GM18909 (cell line): ENCODE data around the gene STAT4.
A peak's percentile ranks its signal among the peaks of the same experiment; 100 is the strongest.

ENCODE experiments used
- ATAC-seq: cut with Tn5 transposase; IDR thresholded peaks from one replicate; pipeline ENCODE4 v1.9.1; 2021; ENCODE audit warnings: mild to moderate bottlenecking; ENCODE audit not compliant: unreplicated experiment, poor library complexity

The STAT4 gene

DNA sequence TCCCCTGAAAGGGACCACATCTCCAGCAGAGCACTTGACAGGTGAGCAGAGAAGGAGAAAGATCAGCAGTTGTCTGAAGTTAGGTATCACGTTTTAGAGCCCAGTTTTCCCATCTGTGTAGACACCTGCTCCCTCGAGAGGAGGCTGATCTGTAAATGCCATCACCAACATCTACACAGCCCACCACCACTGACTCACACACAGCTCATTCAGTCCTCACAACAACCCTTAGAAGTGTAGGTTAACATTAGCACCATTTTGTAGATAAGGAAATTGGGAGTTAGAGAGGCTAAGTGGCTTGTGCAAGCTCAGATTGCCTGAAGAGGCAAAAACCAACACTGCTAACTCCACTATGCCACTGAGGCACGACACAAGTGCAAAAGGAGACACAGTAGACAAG lies 99.6 kb downstream of the STAT4 start:
- no peak for ATAC-seq

DNA sequence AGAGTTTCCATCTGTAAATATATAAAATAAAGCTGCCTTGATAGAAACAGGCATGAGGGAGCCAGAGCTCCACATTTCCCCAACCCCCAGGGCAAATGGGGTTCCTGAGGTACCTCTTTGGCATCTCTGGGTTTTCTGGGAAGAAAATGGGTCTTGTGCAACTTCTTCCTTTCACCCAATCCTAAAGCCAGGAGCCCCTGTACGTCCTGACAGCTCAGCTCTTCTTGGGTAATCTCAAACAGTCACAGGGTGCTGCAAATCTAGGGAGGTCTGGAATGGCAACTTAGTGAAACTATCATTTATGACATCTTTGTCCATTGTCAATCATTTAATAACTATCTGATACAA lies 100.2 kb downstream of the STAT4 start:
- no peak for ATAC-seq

GRCh38 chr2:191049728-191050639 lies 100.8 kb downstream of the STAT4 start:
- peak; percentile 80 for ATAC-seq

DNA sequence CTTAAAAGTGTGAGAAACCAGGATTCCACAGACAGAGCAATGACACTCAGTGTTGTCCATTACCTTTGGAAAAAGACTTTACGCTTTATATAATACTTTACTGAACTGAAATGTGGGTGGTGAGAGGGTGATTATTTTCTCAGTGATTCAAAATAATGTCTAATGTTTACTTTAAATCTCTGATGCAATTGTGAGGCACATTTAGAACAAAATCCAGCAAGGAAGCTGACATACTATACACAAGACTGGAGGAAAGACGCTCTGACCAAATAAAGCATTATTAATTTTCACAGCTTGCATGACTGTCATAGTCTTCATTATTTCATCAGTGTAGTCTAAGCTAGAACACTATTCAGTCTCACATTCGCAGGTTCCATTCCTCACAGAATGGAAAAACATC lies 102.7 kb downstream of the STAT4 start:
- ATAC-seq: no peak

- no peak for ATAC-seq
Measured at GRCh38 chr2:191045141-191045540, 105.7 kb downstream of the STAT4 start.

GRCh38 chr2:191043438-191043837 lies 107.4 kb downstream of the STAT4 start:
- ATAC-seq: no peak

DNA sequence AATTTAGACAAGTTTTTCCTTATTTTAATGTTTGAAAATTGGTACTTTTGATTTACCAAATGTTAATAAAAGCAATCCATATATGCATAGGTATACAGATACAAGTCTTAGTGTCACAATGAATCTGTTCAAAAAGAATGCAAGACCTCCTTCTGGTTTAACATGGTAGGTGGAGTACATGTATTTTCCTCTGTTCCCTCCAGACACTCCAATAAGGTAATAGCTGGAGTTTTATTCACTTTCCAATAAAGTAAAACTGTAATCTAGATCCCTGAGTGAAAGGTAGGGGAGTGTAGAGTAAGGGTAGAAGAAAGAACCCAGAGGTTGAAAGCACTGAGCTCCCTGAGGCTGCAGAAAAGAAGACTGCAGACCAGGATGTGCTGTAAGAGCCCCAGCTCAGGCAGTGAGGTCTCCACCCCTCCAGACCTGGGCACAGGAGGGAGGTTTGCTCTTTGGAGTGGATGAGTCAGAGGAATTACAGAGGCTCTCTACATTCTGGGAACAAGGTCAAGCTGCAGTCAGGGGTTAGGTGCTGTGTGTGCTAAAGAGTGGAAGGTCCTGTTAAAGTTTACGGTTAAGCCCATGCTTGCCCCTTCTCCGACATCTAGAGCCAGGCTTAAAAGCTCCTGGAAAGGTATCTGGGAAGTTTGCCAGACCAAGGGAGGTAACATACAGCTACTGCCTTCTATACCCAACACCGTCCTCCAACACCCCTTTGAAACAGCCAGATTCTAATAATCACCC lies 109.2 kb downstream of the STAT4 start:
- no peak for ATAC-seq

DNA sequence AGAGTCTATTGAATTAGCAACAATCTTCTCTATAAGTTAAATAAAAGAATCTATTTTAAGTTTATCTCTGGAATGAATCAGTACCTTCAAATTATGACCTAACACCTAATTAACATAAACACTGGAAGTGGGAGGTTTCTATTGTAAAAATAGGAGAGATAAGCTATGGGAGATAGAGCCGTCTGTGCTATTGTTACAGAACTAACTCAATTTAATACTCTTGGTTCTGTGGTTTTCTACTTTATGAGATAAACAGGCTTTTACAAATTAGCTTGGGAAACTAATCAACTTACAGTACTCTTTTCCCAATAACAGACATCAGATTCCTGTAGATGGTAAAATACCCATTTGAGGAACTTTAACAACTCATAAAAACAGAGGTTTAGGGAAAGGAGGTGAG lies 111.2 kb downstream of the STAT4 start:
- no peak for ATAC-seq

DNA sequence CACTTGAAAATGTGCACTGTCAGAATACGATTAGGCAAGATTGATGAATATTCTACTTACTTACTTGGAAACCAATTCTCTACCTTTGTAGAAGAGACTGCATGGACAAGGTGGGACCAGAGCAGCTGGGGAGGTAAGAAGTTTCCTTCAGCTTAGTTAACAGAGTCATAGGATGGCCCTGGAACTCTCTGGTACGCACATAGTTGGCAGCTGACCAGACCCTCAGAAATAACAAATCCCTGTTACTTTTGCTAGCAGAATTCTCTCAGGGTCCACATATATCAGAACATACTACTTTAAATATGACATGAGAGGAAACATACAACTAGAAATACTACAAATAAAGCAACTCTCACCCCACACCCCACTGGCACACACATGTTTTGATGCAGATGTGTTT lies 112.1 kb downstream of the STAT4 start:
- ATAC-seq: no peak

- no peak for ATAC-seq
Measured at GRCh38 chr2:191038241-191038725, 112.5 kb downstream of the STAT4 start.

DNA sequence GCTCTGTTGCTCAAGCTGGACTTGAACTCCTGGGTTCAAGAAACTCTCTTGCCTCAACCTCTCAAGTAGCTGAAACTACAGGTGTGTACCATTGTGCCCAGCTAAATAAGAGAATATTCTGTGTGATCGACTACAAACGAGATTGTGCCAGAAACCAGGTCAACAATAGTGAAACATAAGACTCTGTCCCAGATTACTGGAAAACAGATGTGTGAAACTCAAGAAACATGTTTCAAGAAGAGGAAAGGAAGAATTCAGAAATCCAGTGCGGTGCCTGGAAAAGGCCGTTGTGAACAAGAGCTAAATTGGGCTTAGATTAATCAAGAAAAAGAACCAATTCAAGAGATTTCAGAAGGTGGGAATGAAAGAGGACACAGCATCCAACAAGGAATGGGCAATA lies 113.4 kb downstream of the STAT4 start:
- no peak for ATAC-seq

DNA sequence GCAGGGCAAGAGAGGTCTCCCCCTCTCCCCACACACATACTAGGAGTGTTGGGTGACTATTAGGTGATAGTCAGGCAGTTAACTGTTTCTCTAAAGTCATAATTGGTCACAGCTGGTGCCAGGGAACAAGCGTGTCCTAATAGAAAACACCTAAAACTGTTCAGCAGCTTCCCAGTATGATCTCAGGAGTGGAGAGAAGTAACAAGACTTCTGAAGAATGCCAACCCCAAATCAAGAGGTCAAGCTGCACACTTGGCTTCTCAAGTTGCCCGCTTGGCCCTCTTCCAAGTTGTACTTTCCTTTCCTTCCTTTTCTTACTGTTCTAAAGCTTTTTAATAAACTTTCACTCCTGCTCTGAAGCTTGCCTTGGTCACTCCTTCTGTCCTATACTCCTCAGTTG lies 114.4 kb downstream of the STAT4 start:
- no peak for ATAC-seq

GRCh38 chr2:191032588-191033429 lies 118.0 kb downstream of the STAT4 start:
- ATAC-seq: no peak

DNA sequence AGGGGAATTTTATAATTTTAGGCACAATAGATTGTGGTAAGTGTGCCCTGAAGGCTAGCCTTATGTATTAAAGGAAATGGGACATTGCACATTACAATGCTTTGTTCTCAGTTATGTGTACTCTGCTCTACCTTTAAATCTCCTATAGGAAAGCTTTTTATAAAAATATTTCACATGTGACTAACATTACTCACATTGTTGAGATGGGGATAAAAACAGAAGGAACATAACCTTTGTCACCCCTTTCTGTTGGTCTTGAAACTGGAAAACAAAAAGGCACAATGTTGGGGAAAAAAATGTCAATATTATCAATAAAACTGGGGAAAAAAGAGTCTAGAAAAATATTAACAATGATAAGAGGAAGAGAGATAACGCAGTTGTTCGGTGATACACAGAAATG lies 119.5 kb downstream of the STAT4 start:
- no peak for ATAC-seq

DNA sequence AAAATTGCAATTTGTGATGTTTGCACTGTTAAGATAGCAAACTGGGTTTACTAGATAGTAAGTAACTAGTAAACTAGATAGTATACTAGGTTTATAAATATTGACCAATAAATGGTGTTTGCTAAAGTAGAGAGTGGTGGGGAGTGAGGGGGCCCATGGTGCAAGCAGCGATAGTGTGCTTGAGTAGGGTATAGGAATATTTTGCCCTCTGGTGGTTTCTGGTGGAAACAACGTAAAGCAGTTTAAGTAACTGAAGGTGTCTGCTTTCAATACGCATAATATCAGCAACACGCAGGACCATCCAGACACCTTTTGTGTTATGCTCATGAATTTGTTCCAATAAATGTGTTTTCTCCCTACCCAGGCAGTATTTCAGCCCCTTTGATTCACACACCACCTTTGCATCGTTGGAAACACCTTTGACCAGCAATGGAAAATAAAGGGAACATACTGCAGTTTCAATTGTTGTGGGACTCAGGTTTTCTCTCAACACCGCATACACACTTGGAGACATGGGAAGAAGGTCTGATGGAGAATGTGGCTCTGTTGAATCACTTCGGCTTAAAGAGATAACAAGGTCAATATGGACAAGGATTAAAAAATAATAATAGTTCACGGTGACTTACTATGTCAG lies 120.2 kb downstream of the STAT4 start:
- peak; percentile 94 for ATAC-seq

DNA sequence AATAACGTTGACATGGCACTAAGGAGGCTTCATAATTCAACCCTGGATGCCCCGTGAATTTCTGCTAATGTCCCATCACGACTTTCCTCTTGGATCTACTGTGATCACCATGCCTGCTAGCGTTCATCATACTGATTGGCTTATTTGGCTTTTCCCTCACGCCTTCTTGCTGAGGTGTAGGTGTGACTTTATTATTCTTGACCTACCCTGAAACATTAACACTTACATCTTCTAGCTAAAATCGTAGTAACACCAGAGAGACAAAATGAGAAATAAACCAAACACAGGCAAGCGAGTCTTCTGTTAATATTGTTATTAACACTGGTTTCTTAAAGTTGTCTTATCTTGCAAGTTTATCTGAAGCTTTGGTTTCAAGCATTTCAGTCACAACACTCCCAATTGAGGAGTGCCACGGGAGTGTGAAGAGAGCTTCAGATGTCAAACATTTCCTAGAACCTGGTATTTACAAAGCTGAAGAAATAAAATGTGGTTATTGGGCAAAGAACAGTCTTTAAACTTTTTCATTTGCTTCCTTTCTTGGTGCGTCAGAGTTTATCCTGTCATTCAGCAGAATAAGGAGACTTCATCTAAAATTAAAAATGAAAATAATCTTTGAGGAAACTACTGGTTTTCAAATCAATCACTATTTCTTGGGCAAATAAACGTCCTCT lies 121.4 kb downstream of the STAT4 start:
- no peak for ATAC-seq

DNA sequence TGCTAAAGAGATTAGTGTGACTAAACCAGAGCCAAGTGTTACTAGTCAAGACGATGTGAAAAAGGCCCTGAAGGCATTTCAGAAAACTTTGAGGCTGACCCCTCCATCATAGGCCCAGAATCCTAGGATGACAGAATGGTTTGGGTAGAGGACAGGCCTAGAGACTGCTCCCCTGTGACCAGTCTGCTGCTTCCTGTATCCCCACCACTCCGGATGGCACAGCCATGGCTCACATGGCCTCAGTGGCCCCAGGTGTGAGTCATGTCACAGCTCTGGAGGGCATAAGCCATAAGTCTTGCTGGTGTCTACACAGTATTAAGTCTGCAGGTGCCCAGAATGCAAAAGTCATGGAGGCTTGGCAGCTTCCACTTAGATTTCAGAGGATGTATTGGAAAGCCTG lies 124.4 kb downstream of the STAT4 start:
- ATAC-seq: no peak

DNA sequence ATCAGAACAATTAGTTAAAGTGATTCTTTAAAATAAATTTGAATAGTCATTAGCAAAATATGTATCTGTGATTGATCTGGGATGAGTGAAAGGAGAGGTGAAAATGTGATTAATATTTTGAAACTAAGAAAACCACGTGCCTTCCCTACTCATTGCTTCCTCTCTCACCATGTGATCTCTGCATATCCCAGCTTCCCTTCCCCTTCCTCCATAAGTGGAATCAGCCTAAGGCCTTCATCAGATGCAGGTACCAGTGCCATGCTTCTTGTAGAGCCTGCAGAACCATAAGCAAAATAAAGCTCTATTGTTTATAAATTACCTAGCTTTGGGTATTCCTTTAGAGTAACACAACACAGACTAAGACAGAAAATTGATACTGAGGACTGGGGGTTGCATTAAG lies 125.7 kb downstream of the STAT4 start:
- no peak for ATAC-seq

DNA sequence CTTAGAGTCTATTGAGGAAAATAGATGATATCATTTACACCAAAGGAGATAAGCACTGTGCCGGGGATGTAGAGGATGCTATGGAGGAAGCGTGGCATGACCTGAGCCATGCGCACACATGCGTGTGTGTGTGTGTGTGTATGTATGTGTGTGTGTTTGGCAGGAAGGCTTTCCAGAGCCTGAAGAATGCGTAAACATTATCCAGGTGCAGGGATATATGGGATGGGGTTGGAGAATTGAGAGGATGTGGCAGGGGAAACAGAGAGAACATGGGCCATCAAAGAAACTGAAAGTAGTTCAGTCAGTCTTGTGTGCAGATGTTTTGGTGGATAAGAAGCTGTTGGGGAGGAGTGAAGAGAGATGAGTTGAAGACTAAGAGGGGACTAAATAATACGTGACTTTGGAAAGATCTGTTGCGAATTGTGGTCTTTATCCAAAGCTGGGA lies 127.5 kb downstream of the STAT4 start:
- no peak for ATAC-seq
